Measurements from ENCODE around the gene SPA17. TPM values are rescaled to one million over a fixed set of nuclear protein-coding genes. Genes with fewer than 3 reads are reported as not detected.

SPA17 gene
- total RNA-seq, 1 experiment from 2014 or later, result 4.2 TPM

GRCh38 chr11:124681421-124681820, 7.7 kb downstream of the SPA17 start:
- H3K36me3 ChIP-seq (ENCODE audit: control insufficient read depth, insufficient read depth, low read length), result no peaks in the 10 kb centered on the region
- H3K36me3 Mint-ChIP-seq (ENCODE audit: insufficient read depth, unreplicated experiment), result no peaks in the 10 kb centered on the region
- H3K4me1 Mint-ChIP-seq (ENCODE audit: low read depth, unreplicated experiment), result no peaks in the 10 kb centered on the region
- H3K27me3 ChIP-seq (replicated peaks; ENCODE audit: control insufficient read depth, insufficient read depth, low read length), result no peaks in the 10 kb centered on the region
- POLR2A ChIA-PET, result no interaction called here
- no peaks in the 10 kb centered on the region for H3K4me1 ChIP-seq
- peaks cover 17% of the 10 kb centered on the region for H3K9me3 Mint-ChIP-seq (ENCODE audit: unreplicated experiment)
- CTCF ChIA-PET, result no interaction called here
- no TSS peak for BruUV-seq (replicated peaks)
- no peak overlapping the region for H3K27ac Mint-ChIP-seq (ENCODE audit: unreplicated experiment)
- H3K27me3 Mint-ChIP-seq (ENCODE audit: insufficient read depth, unreplicated experiment), result peaks cover 4% of the 10 kb centered on the region
- no peak overlapping the region for H3K4me3 ChIP-seq (ENCODE audit: low read depth, low read length)
- H3K4me3 Mint-ChIP-seq (ENCODE audit: unreplicated experiment), result no peak overlapping the region
- peaks cover 23% of the 10 kb centered on the region for H3K9me3 ChIP-seq
- TF ChIP-seq CTCF (IDR thresholded peaks at IDR 0.05; ENCODE audit: insufficient read depth in 1 of 2, low read depth in 1 of 2, low read length in 1 of 2, severe bottlenecking in 1 of 2, unreplicated experiment in 1 of 2), result no peak
- DNase-seq, result no peak
- intact Hi-C loops (cut with micrococcal nuclease; ENCODE audit: unreplicated experiment), result no loop called here

- Mint-ChIP-seq H3K36me3 (ENCODE audit: insufficient read depth, unreplicated experiment) (no peaks in the 10 kb centered on the region), H3K4me1 (ENCODE audit: low read depth, unreplicated experiment) (no peaks in the 10 kb centered on the region), H3K4me3 (ENCODE audit: unreplicated experiment) (no peak overlapping the region), H3K9me3 (ENCODE audit: unreplicated experiment) (peaks cover 26% of the 10 kb centered on the region), H3K27ac (ENCODE audit: unreplicated experiment) (no peak overlapping the region), H3K27me3 (ENCODE audit: insufficient read depth, unreplicated experiment) (peaks cover 9% of the 10 kb centered on the region)
- intact Hi-C loops (cut with micrococcal nuclease; ENCODE audit: unreplicated experiment), result no loop called here
- H3K27me3 ChIP-seq (replicated peaks; ENCODE audit: control insufficient read depth, insufficient read depth, low read length), result no peaks in the 10 kb centered on the region
- no TSS peak for BruUV-seq (replicated peaks)
- no peak overlapping the region for H3K4me3 ChIP-seq (ENCODE audit: low read depth, low read length)
- peaks cover 25% of the 10 kb centered on the region for H3K9me3 ChIP-seq
- no peaks in the 10 kb centered on the region for H3K36me3 ChIP-seq (ENCODE audit: control insufficient read depth, insufficient read depth, low read length)
- TF ChIP-seq CTCF (IDR thresholded peaks at IDR 0.05; ENCODE audit: insufficient read depth in 1 of 2, low read depth in 1 of 2, low read length in 1 of 2, severe bottlenecking in 1 of 2, unreplicated experiment in 1 of 2), result no peak
- ChIA-PET CTCF (no interaction called here), POLR2A (no interaction called here)
- no peak for DNase-seq
- no peaks in the 10 kb centered on the region for H3K4me1 ChIP-seq
Measured at GRCh38 chr11:124682443-124682842, 8.7 kb downstream of the SPA17 start.

- no peaks in the 10 kb centered on the region for H3K36me3 Mint-ChIP-seq (ENCODE audit: insufficient read depth, unreplicated experiment)
- Histone ChIP-seq H3K9me3 (peaks cover 4% of the 10 kb centered on the region; the same call in 1 of the 2 replicates), H3K36me3 (ENCODE audit: control insufficient read depth, insufficient read depth, low read length) (no peaks in the 10 kb centered on the region), H3K27me3 (replicated peaks; ENCODE audit: control insufficient read depth, insufficient read depth, low read length) (no peaks in the 10 kb centered on the region; the same call in 1 of the 2 replicates), H3K4me3 (ENCODE audit: low read depth, low read length) (no peak overlapping the region), H3K4me1 (no peaks in the 10 kb centered on the region)
- ChIA-PET POLR2A (no interaction called here), CTCF (no interaction called here)
- no peak for DNase-seq
- no peak overlapping the region for H3K4me3 Mint-ChIP-seq (ENCODE audit: unreplicated experiment)
- no peaks in the 10 kb centered on the region for H3K4me1 Mint-ChIP-seq (ENCODE audit: low read depth, unreplicated experiment)
- H3K27me3 Mint-ChIP-seq (ENCODE audit: insufficient read depth, unreplicated experiment), result no peaks in the 10 kb centered on the region
- no peak overlapping the region for H3K27ac Mint-ChIP-seq (ENCODE audit: unreplicated experiment)
- H3K9me3 Mint-ChIP-seq (ENCODE audit: unreplicated experiment), result no peaks in the 10 kb centered on the region
- no peak for TF ChIP-seq CTCF (IDR thresholded peaks at IDR 0.05; ENCODE audit: insufficient read depth in 1 of 2, low read depth in 1 of 2, low read length in 1 of 2, severe bottlenecking in 1 of 2, unreplicated experiment in 1 of 2)
- intact Hi-C loops (cut with micrococcal nuclease; ENCODE audit: unreplicated experiment), result no loop called here
- BruUV-seq (replicated peaks), result no TSS peak
Measured at GRCh38 chr11:124693142-124693541, 19.4 kb downstream of the SPA17 start.

Data from Caco-2 (cell line).